Smooth muscle cell (in vitro differentiated cells): ENCODE measurements around the gene INHBB. TPM values are rescaled to one million over a fixed set of nuclear protein-coding genes. Genes with fewer than 3 reads are reported as not detected.

Source experiments
- DNase-seq: peaks from one replicate; lab custom pipeline; 2025; ENCODE audit not compliant: unreplicated experiment; lab: John Stamatoyannopoulos, UW
- H2AFZ ChIP-seq: fragments of 200-600 bp; sonication (generic); 2 replicates; pipeline ENCODE4 v1.6.0; 2016; ENCODE audit warnings: antibody characterized with exemption, low read depth, mild to moderate bottlenecking
- H3F3A ChIP-seq: fragments of 200-600 bp; sonication (generic); 2 replicates; pipeline ENCODE4 v1.6.0; 2017; ENCODE audit warnings: antibody characterized with exemption, low read depth
- H3K27ac ChIP-seq: fragments of 200-600 bp; sonication (generic); 2 replicates; pipeline ENCODE4 v1.5.1; 2016; ENCODE audit warnings: low read depth, mild to moderate bottlenecking
- H3K27me3 ChIP-seq: fragments of 200-600 bp; sonication (generic); 2 replicates; pipeline ENCODE4 v1.6.1; 2016; ENCODE audit warnings: low read depth, mild to moderate bottlenecking
- H3K36me3 ChIP-seq: fragments of 200-600 bp; sonication (generic); 2 replicates; pipeline ENCODE4 v1.5.1; 2016; ENCODE audit warnings: low read depth
- H3K4me1 ChIP-seq: fragments of 200-600 bp; sonication (generic); 2 replicates; pipeline ENCODE4 v1.5.1; 2016; ENCODE audit warnings: low read depth
- H3K4me2 ChIP-seq: fragments of 200-600 bp; sonication (generic); 2 replicates; pipeline ENCODE4 v1.6.0; 2016; ENCODE audit warnings: mild to moderate bottlenecking
- H3K4me3 ChIP-seq: fragments of 200-600 bp; sonication (generic); 2 replicates; pipeline ENCODE4 v1.5.1; 2016; ENCODE audit warnings: mild to moderate bottlenecking
- H3K79me2 ChIP-seq: fragments of 200-600 bp; sonication (generic); 2 replicates; pipeline ENCODE4 v1.6.0; 2016; ENCODE audit warnings: low read depth, mild to moderate bottlenecking
- H3K9ac ChIP-seq: fragments of 200-600 bp; sonication (generic); 2 replicates; pipeline ENCODE4 v1.6.0; 2016; ENCODE audit warnings: low read depth
- H3K9me3 ChIP-seq: fragments of 200-600 bp; sonication (generic); replicated peaks from 2 replicates; pipeline ENCODE4 v1.5.1; 2016; ENCODE audit warnings: low read depth
- H4K20me1 ChIP-seq: fragments of 200-600 bp; sonication (generic); 2 replicates; pipeline ENCODE4 v1.6.0; 2016; ENCODE audit warnings: low read depth
- CTCF ChIP-seq: fragments of 200-600 bp; sonication (generic); IDR thresholded peaks from 2 replicates; pipeline ENCODE4 v1.5.1; 2017; ENCODE audit warnings: borderline replicate concordance, mild to moderate bottlenecking, antibody characterized with exemption; ENCODE audit not compliant: insufficient read depth, poor library complexity, severe bottlenecking
- WGBS: methylation state at CpG from one replicate; pipeline ENCODE4 v1.1.7; 2016; ENCODE audit warnings: low lambda C conversion rate; 5-methylcytosine and 5-hydroxymethylcytosine counted together
- polyA plus RNA-seq: library from polyadenylated mRNA; unstranded; fragments of >200 nt; fragmentation: Nextera tagmentation; extraction: Ambion mirVana; gene quantifications from 2 replicates; pipeline ENCODE4 v1.2.1, GENCODE V29; 2016
- total RNA-seq: library from RNA; depleted of rRNA; stranded (reverse); fragments of >200 nt; gene quantifications from 2 replicates; pipeline ENCODE4 v1.2.3, GENCODE V29; 2014

Gene INHBB
- total and polyA plus RNA-seq, 2 experiments from 2014 or later, result 0.06 to 0.09 TPM

DNA sequence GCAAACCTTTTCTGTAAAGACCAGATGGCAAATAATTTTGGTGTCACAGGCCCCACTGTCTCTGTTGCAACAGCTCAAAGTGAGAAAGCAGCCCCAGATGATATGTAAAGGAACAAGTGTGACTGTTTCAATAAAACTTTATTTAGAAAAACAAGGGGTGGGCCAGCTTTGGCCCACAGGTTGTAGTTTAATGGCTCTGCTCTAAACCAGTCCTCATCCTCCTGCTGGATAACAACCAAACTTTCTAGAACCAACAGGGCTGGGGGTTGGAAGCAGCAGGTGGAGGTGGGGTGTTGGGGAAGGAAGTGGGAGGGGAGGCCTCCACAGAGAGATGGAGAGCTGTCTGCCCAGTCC lies 28.8 kb upstream of the INHBB start:
- H3K36me3 ChIP-seq, result no peaks in the 10 kb centered on the region
- no peaks in the 10 kb centered on the region for H4K20me1 ChIP-seq
- H2AFZ ChIP-seq, result no peak overlapping the region
- TF ChIP-seq CTCF, result no peak
- no peak for DNase-seq
- peaks cover under 1% of the 10 kb centered on the region for H3F3A ChIP-seq
- H3K27ac ChIP-seq, result no peak overlapping the region
- H3K27me3 ChIP-seq, result peaks cover 5% of the 10 kb centered on the region
- no peak overlapping the region for H3K4me2 ChIP-seq
- H3K9me3 ChIP-seq, result no peaks in the 10 kb centered on the region
- H3K9ac ChIP-seq, result no peak overlapping the region
- H3K79me2 ChIP-seq, result no peaks in the 10 kb centered on the region
- no peaks in the 10 kb centered on the region for H3K4me1 ChIP-seq
- no peak overlapping the region for H3K4me3 ChIP-seq

GRCh38 chr2:120317916-120318315 lies 28.0 kb upstream of the INHBB start:
- Histone ChIP-seq H4K20me1 (no peaks in the 10 kb centered on the region), H3K9ac (no peak overlapping the region), H3K27me3 (peaks cover 5% of the 10 kb centered on the region), H3F3A (no peaks in the 10 kb centered on the region), H3K4me2 (no peak overlapping the region), H3K4me3 (no peak overlapping the region), H3K79me2 (no peaks in the 10 kb centered on the region), H3K27ac (no peak overlapping the region), H3K4me1 (no peaks in the 10 kb centered on the region), H3K36me3 (no peaks in the 10 kb centered on the region), H3K9me3 (no peaks in the 10 kb centered on the region), H2AFZ (no peak overlapping the region)
- WGBS, result 92% methylated on average over 8 of the region's 8 CpGs
- DNase-seq, result no peak
- TF ChIP-seq CTCF, result no peak

GRCh38 chr2:120318626-120319025 lies 27.3 kb upstream of the INHBB start:
- no peaks in the 10 kb centered on the region for H3K36me3 ChIP-seq
- no peak overlapping the region for H2AFZ ChIP-seq
- H3K27ac ChIP-seq, result no peak overlapping the region
- no peaks in the 10 kb centered on the region for H4K20me1 ChIP-seq
- peaks cover 5% of the 10 kb centered on the region for H3K27me3 ChIP-seq
- no peaks in the 10 kb centered on the region for H3K9me3 ChIP-seq
- WGBS, result 89% methylated on average over 8 of the region's 8 CpGs
- no peak for DNase-seq
- H3K79me2 ChIP-seq, result no peaks in the 10 kb centered on the region
- no peak for TF ChIP-seq CTCF
- H3K4me2 ChIP-seq, result no peak overlapping the region
- no peaks in the 10 kb centered on the region for H3K4me1 ChIP-seq
- no peak overlapping the region for H3K9ac ChIP-seq
- no peak overlapping the region for H3K4me3 ChIP-seq
- no peaks in the 10 kb centered on the region for H3F3A ChIP-seq

GRCh38 chr2:120319123-120319522 lies 26.8 kb upstream of the INHBB start:
- Histone ChIP-seq H2AFZ (no peak overlapping the region), H3K27me3 (peaks cover 5% of the 10 kb centered on the region), H3K79me2 (no peaks in the 10 kb centered on the region), H3K4me2 (no peak overlapping the region), H3F3A (no peaks in the 10 kb centered on the region), H3K4me3 (no peak overlapping the region), H3K9me3 (no peaks in the 10 kb centered on the region), H3K36me3 (no peaks in the 10 kb centered on the region), H3K27ac (no peak overlapping the region), H3K4me1 (no peaks in the 10 kb centered on the region), H4K20me1 (no peaks in the 10 kb centered on the region), H3K9ac (no peak overlapping the region)
- no peak for TF ChIP-seq CTCF
- 82% methylated on average over 10 of the region's 10 CpGs for WGBS
- DNase-seq, result no peak
